Neural cell (in vitro differentiated cells): Measurements from ENCODE around the gene LRRC49.

Experiments used
- EP300 ChIP-seq: fragments of 450-650 bp; conservative IDR thresholded peaks from 2 replicates; pipeline ENCODE4 v1.6.1; 2014; ENCODE audit warnings: antibody characterized with exemption, mild to moderate bottlenecking, moderate library complexity; ENCODE audit not compliant: poor library complexity, severe bottlenecking
- EZH2 ChIP-seq: fragments of 200-600, 300-800 bp; shearing (Covaris generic), sonication (generic); IDR thresholded peaks from 2 replicates; pipeline ENCODE4 v1.6.1; 2014; ENCODE audit warnings: antibody characterized with exemption, low read length, borderline replicate concordance, mild to moderate bottlenecking; ENCODE audit not compliant: insufficient read depth, poor library complexity, severe bottlenecking
- MXI1 ChIP-seq: fragments of 450-650 bp; conservative IDR thresholded peaks from 2 replicates; pipeline ENCODE4 v1.6.1; 2014; ENCODE audit warnings: antibody characterized with exemption, mild to moderate bottlenecking; ENCODE audit not compliant: poor library complexity, severe bottlenecking
- POLR2AphosphoS5 ChIP-seq: IDR thresholded peaks from 2 replicates; pipeline ENCODE4 v1.6.1; 2012
- RAD21 ChIP-seq: fragments of 450-650 bp; conservative IDR thresholded peaks from 2 replicates; pipeline ENCODE4 v1.6.1; 2014; ENCODE audit warnings: antibody characterized with exemption, mild to moderate bottlenecking, moderate library complexity
- TF ChIP-seq, protein P1 (sequence below): fragments of 450-650 bp; IDR thresholded peaks from 2 replicates; pipeline ENCODE4 v1.5.1; 2014; ENCODE audit warnings: antibody characterized with exemption, mild to moderate bottlenecking, moderate library complexity; ENCODE audit not compliant: poor library complexity, severe bottlenecking
- TF ChIP-seq, protein P2 (sequence below): IDR thresholded peaks from 2 replicates; pipeline ENCODE4 v1.6.1; 2012; ENCODE audit warnings: borderline replicate concordance

DNA sequence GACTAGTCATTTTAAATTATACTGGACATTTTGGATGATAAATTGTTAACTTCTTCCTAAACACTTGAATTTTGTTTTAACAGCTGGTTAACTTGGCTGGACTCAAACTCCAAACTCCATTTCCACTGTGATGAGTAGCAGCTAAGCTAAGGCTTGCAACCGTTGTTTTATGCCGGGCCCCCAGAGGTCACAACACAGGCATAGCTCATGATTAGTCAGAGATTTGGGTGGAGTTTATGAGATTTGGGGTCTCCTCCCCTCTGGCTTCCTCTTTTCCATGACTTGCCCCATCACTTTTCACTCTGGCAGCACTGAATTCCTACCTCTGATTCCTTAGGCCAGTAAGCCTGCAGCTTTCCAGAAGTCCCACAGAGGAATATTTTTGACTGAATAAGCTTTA, 13.2 kb upstream of the LRRC49 start:
- TF ChIP-seq EZH2 (no peak), POLR2AphosphoS5 (no peak), EP300 (no peak), MXI1 (no peak), RAD21 (no peak)
- TF ChIP-seq, protein P1, sequence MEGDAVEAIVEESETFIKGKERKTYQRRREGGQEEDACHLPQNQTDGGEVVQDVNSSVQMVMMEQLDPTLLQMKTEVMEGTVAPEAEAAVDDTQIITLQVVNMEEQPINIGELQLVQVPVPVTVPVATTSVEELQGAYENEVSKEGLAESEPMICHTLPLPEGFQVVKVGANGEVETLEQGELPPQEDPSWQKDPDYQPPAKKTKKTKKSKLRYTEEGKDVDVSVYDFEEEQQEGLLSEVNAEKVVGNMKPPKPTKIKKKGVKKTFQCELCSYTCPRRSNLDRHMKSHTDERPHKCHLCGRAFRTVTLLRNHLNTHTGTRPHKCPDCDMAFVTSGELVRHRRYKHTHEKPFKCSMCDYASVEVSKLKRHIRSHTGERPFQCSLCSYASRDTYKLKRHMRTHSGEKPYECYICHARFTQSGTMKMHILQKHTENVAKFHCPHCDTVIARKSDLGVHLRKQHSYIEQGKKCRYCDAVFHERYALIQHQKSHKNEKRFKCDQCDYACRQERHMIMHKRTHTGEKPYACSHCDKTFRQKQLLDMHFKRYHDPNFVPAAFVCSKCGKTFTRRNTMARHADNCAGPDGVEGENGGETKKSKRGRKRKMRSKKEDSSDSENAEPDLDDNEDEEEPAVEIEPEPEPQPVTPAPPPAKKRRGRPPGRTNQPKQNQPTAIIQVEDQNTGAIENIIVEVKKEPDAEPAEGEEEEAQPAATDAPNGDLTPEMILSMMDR = no peak
- TF ChIP-seq, protein P2, sequence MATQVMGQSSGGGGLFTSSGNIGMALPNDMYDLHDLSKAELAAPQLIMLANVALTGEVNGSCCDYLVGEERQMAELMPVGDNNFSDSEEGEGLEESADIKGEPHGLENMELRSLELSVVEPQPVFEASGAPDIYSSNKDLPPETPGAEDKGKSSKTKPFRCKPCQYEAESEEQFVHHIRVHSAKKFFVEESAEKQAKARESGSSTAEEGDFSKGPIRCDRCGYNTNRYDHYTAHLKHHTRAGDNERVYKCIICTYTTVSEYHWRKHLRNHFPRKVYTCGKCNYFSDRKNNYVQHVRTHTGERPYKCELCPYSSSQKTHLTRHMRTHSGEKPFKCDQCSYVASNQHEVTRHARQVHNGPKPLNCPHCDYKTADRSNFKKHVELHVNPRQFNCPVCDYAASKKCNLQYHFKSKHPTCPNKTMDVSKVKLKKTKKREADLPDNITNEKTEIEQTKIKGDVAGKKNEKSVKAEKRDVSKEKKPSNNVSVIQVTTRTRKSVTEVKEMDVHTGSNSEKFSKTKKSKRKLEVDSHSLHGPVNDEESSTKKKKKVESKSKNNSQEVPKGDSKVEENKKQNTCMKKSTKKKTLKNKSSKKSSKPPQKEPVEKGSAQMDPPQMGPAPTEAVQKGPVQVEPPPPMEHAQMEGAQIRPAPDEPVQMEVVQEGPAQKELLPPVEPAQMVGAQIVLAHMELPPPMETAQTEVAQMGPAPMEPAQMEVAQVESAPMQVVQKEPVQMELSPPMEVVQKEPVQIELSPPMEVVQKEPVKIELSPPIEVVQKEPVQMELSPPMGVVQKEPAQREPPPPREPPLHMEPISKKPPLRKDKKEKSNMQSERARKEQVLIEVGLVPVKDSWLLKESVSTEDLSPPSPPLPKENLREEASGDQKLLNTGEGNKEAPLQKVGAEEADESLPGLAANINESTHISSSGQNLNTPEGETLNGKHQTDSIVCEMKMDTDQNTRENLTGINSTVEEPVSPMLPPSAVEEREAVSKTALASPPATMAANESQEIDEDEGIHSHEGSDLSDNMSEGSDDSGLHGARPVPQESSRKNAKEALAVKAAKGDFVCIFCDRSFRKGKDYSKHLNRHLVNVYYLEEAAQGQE = no peak
